ENCODE data around the gene SYT7. TPM values are rescaled to one million over a fixed set of nuclear protein-coding genes. Genes with fewer than 3 reads are reported as not detected.

The SYT7 gene
- total RNA-seq, 4 donors from 2014 or later: 5.2 to 12.6 (median 8.8) TPM

- no peak overlapping the region for H3K4me3 ChIP-seq (replicated peaks in 1 of 3)
- no peaks in the 10 kb centered on the region for H3K36me3 ChIP-seq
- peak; percentile 96 to 98 for DNase-seq
- no peaks in the 10 kb centered on the region for H3K27me3 ChIP-seq
- peak overlapping the region; percentile 66 to 95 (median 94) for H3K27ac ChIP-seq
- no peaks in the 10 kb centered on the region for H3K9me3 ChIP-seq
- WGBS, 2 donors: 25 to 56% methylated on average over 18 to 20 of the region's 21 CpGs
- peak in 1 of 2 donors; percentile 62 for TF ChIP-seq POLR2A (IDR thresholded peaks at IDR 0.05)
- TF ChIP-seq CTCF (IDR thresholded peaks at IDR 0.05): no peak
- intact Hi-C loops (cut with DNase I): no loop called here
- H3K4me1 ChIP-seq: peaks cover 53 to 65% of the 10 kb centered on the region in 2 donors
Observed at GRCh38 chr11:61529537-61530225, 51.2 kb downstream of the SYT7 start.

- Histone ChIP-seq H3K4me1 (peaks cover 40 to 49% of the 10 kb centered on the region in 2 donors), H3K4me3 (replicated peaks in 1 of 3) (no peak overlapping the region), H3K27ac (no peak overlapping the region), H3K27me3 (no peaks in the 10 kb centered on the region), H3K36me3 (no peaks in the 10 kb centered on the region), H3K9me3 (no peaks in the 10 kb centered on the region)
- intact Hi-C loops (cut with DNase I): no loop called here
- 70 to 75% methylated on average over 6 to 7 of the region's 14 CpGs for WGBS, 2 donors
- no peak for DNase-seq
- no peak for TF ChIP-seq POLR2A (IDR thresholded peaks at IDR 0.05)
- no peak for TF ChIP-seq CTCF (IDR thresholded peaks at IDR 0.05)
Observed at GRCh38 chr11:61528114-61528513, 52.8 kb downstream of the SYT7 start.

GRCh38 chr11:61526956-61527731 lies 53.7 kb downstream of the SYT7 start:
- H3K9me3 ChIP-seq: no peaks in the 10 kb centered on the region
- no peaks in the 10 kb centered on the region for H3K36me3 ChIP-seq
- TF ChIP-seq CTCF (IDR thresholded peaks at IDR 0.05): no peak
- no peak for TF ChIP-seq POLR2A (IDR thresholded peaks at IDR 0.05)
- DNase-seq: no peak
- intact Hi-C loops (cut with DNase I): no loop called here
- H3K27ac ChIP-seq: no peak overlapping the region
- no peak overlapping the region for H3K4me3 ChIP-seq (replicated peaks in 1 of 3)
- WGBS, 2 donors: 89 to 91% methylated on average over 20 of the region's 20 CpGs
- peaks cover 30 to 39% of the 10 kb centered on the region in 2 donors for H3K4me1 ChIP-seq
- H3K27me3 ChIP-seq: no peaks in the 10 kb centered on the region

GRCh38 chr11:61526229-61526628 lies 54.6 kb downstream of the SYT7 start:
- Histone ChIP-seq H3K4me3 (replicated peaks in 1 of 3) (no peak overlapping the region), H3K9me3 (no peaks in the 10 kb centered on the region), H3K4me1 (peaks cover 24 to 30% of the 10 kb centered on the region in 2 donors), H3K27me3 (no peaks in the 10 kb centered on the region), H3K36me3 (no peaks in the 10 kb centered on the region), H3K27ac (no peak overlapping the region)
- no peak for TF ChIP-seq CTCF (IDR thresholded peaks at IDR 0.05)
- TF ChIP-seq POLR2A (IDR thresholded peaks at IDR 0.05): no peak
- 100% methylated on average over 1 of the region's 1 CpG for WGBS, 2 donors
- intact Hi-C loops (cut with DNase I): no loop called here
- no peak for DNase-seq

Measured in thyroid gland (tissue), 4 donors.